Lower leg skin (tissue), 4 donors: Measurements from ENCODE around the gene IKZF1. TPM values are rescaled to one million over a fixed set of nuclear protein-coding genes. Genes with fewer than 3 reads are reported as not detected.

Experiments
- DNase-seq, 2 donors: peaks; one replicate each; pipeline ENCODE4 v3.0.0-alpha.2; 2019; ENCODE audit warnings: low spot score in 2 of 2
- H3K4me3 ChIP-seq: fragments of 200-600 bp; sonication (generic); 2 replicates; pipeline ENCODE4 v1.5.1; 2017; ENCODE audit warnings: mild to moderate bottlenecking, low read depth; ENCODE audit not compliant: poor library complexity, severe bottlenecking
- CTCF ChIP-seq, 3 donors: fragments of 450-650 bp; IDR thresholded peaks; one replicate each; pipeline ENCODE4 v1.5.1; 2016; ENCODE audit warnings: antibody characterized with exemption in 3 of 3, mild to moderate bottlenecking in 3 of 3, moderate library complexity in 2 of 3
- POLR2A ChIP-seq, 2 donors: fragments of 450-650 bp; IDR thresholded peaks; one replicate each; pipeline ENCODE4 v1.6.1; 2016 to 2017; ENCODE audit warnings: antibody characterized with exemption in 2 of 2, mild to moderate bottlenecking in 1 of 2, moderate library complexity in 1 of 2
- WGBS, 2 donors: methylation state at CpG; one replicate each; pipeline ENCODE4 v1.1.5; 2018; 5-methylcytosine and 5-hydroxymethylcytosine counted together
- intact Hi-C: fragments of 100-400 bp; cut with DNase I; formaldehyde crosslinking; loops from one replicate; pipeline ENCODE4 v1.15.0; 2023; ENCODE audit warnings: low total_unique reads
- total RNA-seq, 4 donors: library from RNA; depleted of rRNA; stranded (reverse); fragments of >200 nt; gene quantifications; one replicate each; pipeline ENCODE4 v1.1.0, GENCODE V29; 2016

The IKZF1 gene
- total RNA-seq, 4 donors from 2014 or later, result 5.3 to 10.8 (median 7.6) TPM

- intact Hi-C loops, result loop anchor here (10.0 kb wide), 1 partner anchor 63 kb away; no protein-coding TSS in a partner anchor
- H3K4me3 ChIP-seq, result no peak overlapping the region
- DNase-seq, result no peak
- WGBS, 2 donors, result 61 to 63% methylated on average over 10 of the region's 10 CpGs
- TF ChIP-seq POLR2A (IDR thresholded peaks at IDR 0.05), result no peak
- TF ChIP-seq CTCF (IDR thresholded peaks at IDR 0.05), result no peak
These were observed 3.0 kb downstream of the IKZF1 start for GRCh38 chr7:50307368-50308032.

GRCh38 chr7:50308203-50308531, 3.7 kb downstream of the IKZF1 start:
- WGBS, 2 donors, result 68 to 75% methylated on average over 3 of the region's 3 CpGs
- H3K4me3 ChIP-seq, result no peak overlapping the region
- no peak for DNase-seq
- TF ChIP-seq CTCF (IDR thresholded peaks at IDR 0.05) (no peak), POLR2A (IDR thresholded peaks at IDR 0.05) (no peak)
- intact Hi-C loops, result loop anchor here (10.0 kb wide), 1 partner anchor 63 kb away; no protein-coding TSS in a partner anchor

- no peak overlapping the region for H3K4me3 ChIP-seq
- TF ChIP-seq POLR2A (IDR thresholded peaks at IDR 0.05) (no peak), CTCF (IDR thresholded peaks at IDR 0.05) (no peak)
- WGBS, 2 donors, result 71 to 76% methylated on average over 18 of the region's 18 CpGs
- intact Hi-C loops, result loop anchor here (10.0 kb wide), 1 partner anchor 64 kb away; no protein-coding TSS in a partner anchor
- DNase-seq, result no peak
These were observed 4.2 kb downstream of the IKZF1 start for GRCh38 chr7:50308532-50309385.

- TF ChIP-seq CTCF (IDR thresholded peaks at IDR 0.05) (no peak), POLR2A (IDR thresholded peaks at IDR 0.05) (no peak)
These were observed 5.2 kb downstream of the IKZF1 start for GRCh38 chr7:50309721-50310120.

GRCh38 chr7:50310361-50310760, 5.8 kb downstream of the IKZF1 start:
- TF ChIP-seq CTCF (IDR thresholded peaks at IDR 0.05), result no peak
- no peak for TF ChIP-seq POLR2A (IDR thresholded peaks at IDR 0.05)
- 65 to 70% methylated on average over 6 of the region's 6 CpGs for WGBS, 2 donors
- intact Hi-C loops, result no loop called here
- no peak overlapping the region for H3K4me3 ChIP-seq
- DNase-seq, result no peak

More at GRCh38 chr7:50309721-50310120, 5.2 kb downstream of the IKZF1 start:
- WGBS, 2 donors, result 62 to 70% methylated on average over 3 of the region's 3 CpGs
- intact Hi-C loops, result loop anchor here (10.0 kb wide), 1 partner anchor 65 kb away; no protein-coding TSS in a partner anchor
- no peak for DNase-seq
- H3K4me3 ChIP-seq, result no peak overlapping the region
